ENCODE measurements around the gene UVRAG. TPM values are rescaled to one million over a fixed set of nuclear protein-coding genes. Genes with fewer than 3 reads are reported as not detected.

UVRAG gene
- total RNA-seq, 4 donors from 2014 or later = 27.1 to 35.9 (median 31.0) TPM

DNA sequence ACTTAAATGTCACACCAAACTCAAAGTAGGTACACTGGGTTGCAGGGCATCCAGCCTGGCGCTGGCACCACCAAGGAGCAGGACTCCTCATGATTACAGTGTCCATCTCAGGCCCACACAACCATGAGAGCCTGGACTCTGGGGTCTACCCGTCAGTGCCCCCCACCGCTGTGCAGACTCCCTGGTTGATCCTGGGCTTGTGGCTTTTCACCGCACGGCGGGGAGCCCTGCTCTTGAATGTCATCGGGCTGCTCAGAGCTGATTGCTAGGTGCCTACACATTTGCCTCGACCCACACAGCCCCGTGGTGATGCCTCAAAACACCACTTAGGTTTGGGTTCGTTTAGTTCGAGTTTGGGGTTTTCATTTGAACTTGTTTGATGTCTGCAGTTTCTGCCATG is 328.3 kb downstream of the UVRAG start:
- H3K9me3 ChIP-seq = no peaks in the 10 kb centered on the region
- 91% methylated on average over 11 of the region's 11 CpGs for WGBS, 2 donors
- DNase-seq = no peak
- H3K36me3 ChIP-seq = no peaks in the 10 kb centered on the region
- intact Hi-C loops (cut with DNase I) = no loop called here
- H3K27ac ChIP-seq = no peak overlapping the region
- no peaks in the 10 kb centered on the region for H3K27me3 ChIP-seq
- H3K4me1 ChIP-seq = peaks cover 31 to 48% of the 10 kb centered on the region in 2 donors
- no peak overlapping the region for H3K4me3 ChIP-seq (replicated peaks in 1 of 3)
- TF ChIP-seq, protein P1, sequence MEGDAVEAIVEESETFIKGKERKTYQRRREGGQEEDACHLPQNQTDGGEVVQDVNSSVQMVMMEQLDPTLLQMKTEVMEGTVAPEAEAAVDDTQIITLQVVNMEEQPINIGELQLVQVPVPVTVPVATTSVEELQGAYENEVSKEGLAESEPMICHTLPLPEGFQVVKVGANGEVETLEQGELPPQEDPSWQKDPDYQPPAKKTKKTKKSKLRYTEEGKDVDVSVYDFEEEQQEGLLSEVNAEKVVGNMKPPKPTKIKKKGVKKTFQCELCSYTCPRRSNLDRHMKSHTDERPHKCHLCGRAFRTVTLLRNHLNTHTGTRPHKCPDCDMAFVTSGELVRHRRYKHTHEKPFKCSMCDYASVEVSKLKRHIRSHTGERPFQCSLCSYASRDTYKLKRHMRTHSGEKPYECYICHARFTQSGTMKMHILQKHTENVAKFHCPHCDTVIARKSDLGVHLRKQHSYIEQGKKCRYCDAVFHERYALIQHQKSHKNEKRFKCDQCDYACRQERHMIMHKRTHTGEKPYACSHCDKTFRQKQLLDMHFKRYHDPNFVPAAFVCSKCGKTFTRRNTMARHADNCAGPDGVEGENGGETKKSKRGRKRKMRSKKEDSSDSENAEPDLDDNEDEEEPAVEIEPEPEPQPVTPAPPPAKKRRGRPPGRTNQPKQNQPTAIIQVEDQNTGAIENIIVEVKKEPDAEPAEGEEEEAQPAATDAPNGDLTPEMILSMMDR (IDR thresholded peaks at IDR 0.05) = no peak
- no peak for TF ChIP-seq POLR2A (IDR thresholded peaks at IDR 0.05)

DNA sequence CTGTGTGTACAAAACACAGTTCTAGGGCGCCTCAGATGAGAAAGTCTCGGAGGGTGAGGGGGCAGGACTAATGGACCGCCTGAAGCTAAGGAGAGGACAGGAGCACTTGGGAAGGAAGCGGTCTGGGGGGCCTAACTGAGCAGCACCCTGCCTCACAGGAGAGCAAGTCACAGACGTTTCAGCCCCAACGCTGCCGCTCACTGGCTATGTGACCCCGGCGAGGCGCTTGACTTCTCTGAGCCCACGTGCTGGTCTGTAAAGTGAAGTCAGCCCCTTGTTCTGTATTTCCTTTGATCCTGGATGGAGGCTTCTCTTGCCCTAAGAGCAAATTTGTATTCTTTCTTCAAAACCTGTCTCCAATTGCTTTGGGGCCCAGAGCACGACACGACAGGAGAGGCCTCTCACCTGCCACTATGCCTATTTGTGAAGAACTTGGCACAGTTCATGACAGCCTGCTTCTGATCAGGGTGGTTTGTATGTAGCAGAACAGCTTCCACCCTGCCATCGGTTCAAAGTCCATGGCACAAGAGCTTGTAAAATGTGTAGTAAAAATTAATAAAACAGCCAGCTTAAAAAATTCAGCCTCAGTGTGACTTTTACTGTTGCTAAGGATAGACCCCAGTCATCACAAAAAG is 332.2 kb downstream of the UVRAG start:
- H3K27ac ChIP-seq = peak overlapping the region in 2 of 3 donors; percentile 34 to 52
- peaks cover 3 to 13% of the 10 kb centered on the region in 2 donors for H3K4me1 ChIP-seq
- H3K27me3 ChIP-seq = no peaks in the 10 kb centered on the region
- TF ChIP-seq POLR2A (IDR thresholded peaks at IDR 0.05) = no peak
- TF ChIP-seq, protein P1 (IDR thresholded peaks at IDR 0.05) = no peak
- 79 to 82% methylated on average over 14 of the region's 14 CpGs for WGBS, 2 donors
- peak in 1 of 2 donors; percentile 30 for DNase-seq
- intact Hi-C loops (cut with DNase I) = no loop called here
- no peak overlapping the region for H3K4me3 ChIP-seq (replicated peaks in 1 of 3)
- H3K36me3 ChIP-seq = no peaks in the 10 kb centered on the region
- no peaks in the 10 kb centered on the region for H3K9me3 ChIP-seq

GRCh38 chr11:76148231-76148630 is 333.2 kb downstream of the UVRAG start:
- DNase-seq = no peak
- H3K9me3 ChIP-seq = no peaks in the 10 kb centered on the region
- no peak for TF ChIP-seq POLR2A (IDR thresholded peaks at IDR 0.05)
- TF ChIP-seq, protein P1 (IDR thresholded peaks at IDR 0.05) = no peak
- intact Hi-C loops (cut with DNase I) = no loop called here
- peaks cover 3 to 23% of the 10 kb centered on the region in 2 donors for H3K4me1 ChIP-seq
- H3K27ac ChIP-seq = no peak overlapping the region
- H3K4me3 ChIP-seq (replicated peaks in 1 of 3) = no peak overlapping the region
- WGBS, 2 donors = 96% methylated on average over 6 of the region's 6 CpGs
- H3K27me3 ChIP-seq = no peaks in the 10 kb centered on the region
- H3K36me3 ChIP-seq = no peaks in the 10 kb centered on the region

DNA sequence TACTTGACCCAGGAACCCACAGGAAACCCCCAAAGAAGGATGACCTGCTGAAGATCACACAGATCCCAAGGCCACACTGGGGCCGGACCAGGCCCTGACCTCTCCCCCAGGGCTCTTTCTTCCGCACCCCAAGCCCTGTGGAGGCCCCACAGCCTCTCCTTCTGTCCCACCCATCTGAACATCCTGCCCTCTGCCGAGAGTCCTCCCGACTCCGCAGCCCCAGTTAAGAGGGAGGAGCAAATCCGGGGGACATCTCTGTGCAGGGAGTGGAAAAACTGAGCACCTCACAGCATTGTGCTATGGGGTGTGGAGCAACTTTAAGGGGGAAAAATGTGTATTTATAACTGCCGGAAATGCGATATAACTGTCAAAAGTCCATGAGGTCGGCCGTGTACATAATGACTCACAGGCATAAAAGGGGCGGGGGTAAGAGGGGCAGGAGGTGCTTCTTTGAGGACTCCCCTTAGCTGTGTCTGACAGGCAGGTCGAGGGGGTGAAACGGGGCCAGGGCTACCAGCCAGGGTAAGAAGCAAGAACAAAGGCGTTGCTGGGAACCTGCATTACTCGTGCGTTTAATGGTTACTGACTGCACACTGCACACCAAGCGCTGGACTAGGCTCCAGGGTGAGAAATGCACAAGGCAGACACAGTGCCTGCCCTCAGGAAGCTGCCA is 334.1 kb downstream of the UVRAG start:
- WGBS, 2 donors = 86 to 89% methylated on average over 17 of the region's 17 CpGs
- Histone ChIP-seq H3K9me3 (no peaks in the 10 kb centered on the region), H3K36me3 (no peaks in the 10 kb centered on the region), H3K4me3 (replicated peaks in 1 of 3) (no peak overlapping the region), H3K27ac (no peak overlapping the region), H3K4me1 (peaks cover 3 to 24% of the 10 kb centered on the region in 2 donors), H3K27me3 (no peaks in the 10 kb centered on the region)
- intact Hi-C loops (cut with DNase I) = no loop called here
- DNase-seq = no peak
- TF ChIP-seq POLR2A (IDR thresholded peaks at IDR 0.05) = no peak
- TF ChIP-seq, protein P1 (IDR thresholded peaks at IDR 0.05) = no peak

DNA sequence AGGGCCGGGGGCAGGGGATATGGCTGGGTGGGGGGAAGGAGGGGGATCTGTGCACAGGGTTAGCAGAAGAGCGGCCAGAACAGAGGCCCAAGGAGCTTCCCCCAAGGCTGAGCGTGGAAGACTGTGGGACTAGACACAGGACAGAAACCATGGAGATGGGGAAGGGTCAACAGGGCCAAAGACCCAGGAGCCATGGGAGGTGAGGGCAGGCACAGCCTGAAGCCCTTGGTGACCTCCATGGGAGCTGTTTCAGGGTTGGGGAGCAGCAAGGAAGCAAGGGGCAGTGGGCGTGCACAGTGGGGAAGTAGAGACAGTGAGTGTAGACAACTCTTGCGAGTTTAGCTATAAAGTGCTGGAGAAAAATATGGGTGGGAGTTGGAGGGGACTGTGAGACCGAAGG is 334.7 kb downstream of the UVRAG start:
- WGBS, 2 donors = 91 to 98% methylated on average over 6 of the region's 6 CpGs
- intact Hi-C loops (cut with DNase I) = loop anchor here (5.0 to 10.0 kb wide), 3 partner anchors 252 to 425 kb away; no protein-coding TSS in a partner anchor

More for the DNA sequence above, 334.7 kb downstream of the UVRAG start:
- Histone ChIP-seq H3K4me3 (replicated peaks in 1 of 3) (no peak overlapping the region), H3K36me3 (no peaks in the 10 kb centered on the region), H3K9me3 (no peaks in the 10 kb centered on the region), H3K27ac (no peak overlapping the region), H3K4me1 (peaks cover 3 to 24% of the 10 kb centered on the region in 2 donors), H3K27me3 (no peaks in the 10 kb centered on the region)
- DNase-seq = no peak
- TF ChIP-seq, protein P1 (IDR thresholded peaks at IDR 0.05) = no peak
- TF ChIP-seq POLR2A (IDR thresholded peaks at IDR 0.05) = no peak
